ENCODE data around the gene HTR3D.

Gene HTR3D

GRCh38 chr3:184045995-184046394, 14.5 kb downstream of the HTR3D start:
- TF ChIP-seq, protein P1, sequence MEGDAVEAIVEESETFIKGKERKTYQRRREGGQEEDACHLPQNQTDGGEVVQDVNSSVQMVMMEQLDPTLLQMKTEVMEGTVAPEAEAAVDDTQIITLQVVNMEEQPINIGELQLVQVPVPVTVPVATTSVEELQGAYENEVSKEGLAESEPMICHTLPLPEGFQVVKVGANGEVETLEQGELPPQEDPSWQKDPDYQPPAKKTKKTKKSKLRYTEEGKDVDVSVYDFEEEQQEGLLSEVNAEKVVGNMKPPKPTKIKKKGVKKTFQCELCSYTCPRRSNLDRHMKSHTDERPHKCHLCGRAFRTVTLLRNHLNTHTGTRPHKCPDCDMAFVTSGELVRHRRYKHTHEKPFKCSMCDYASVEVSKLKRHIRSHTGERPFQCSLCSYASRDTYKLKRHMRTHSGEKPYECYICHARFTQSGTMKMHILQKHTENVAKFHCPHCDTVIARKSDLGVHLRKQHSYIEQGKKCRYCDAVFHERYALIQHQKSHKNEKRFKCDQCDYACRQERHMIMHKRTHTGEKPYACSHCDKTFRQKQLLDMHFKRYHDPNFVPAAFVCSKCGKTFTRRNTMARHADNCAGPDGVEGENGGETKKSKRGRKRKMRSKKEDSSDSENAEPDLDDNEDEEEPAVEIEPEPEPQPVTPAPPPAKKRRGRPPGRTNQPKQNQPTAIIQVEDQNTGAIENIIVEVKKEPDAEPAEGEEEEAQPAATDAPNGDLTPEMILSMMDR (IDR thresholded peaks at IDR 0.05; ENCODE audit: insufficient read depth, low read length, poor library complexity, severe bottlenecking) = no peak
- no peak for TF ChIP-seq EZH2phosphoT487 (conservative IDR thresholded peaks at IDR 0.05; ENCODE audit: low read length)
- Histone ChIP-seq H3K36me3 (ENCODE audit: low read length) (no peaks in the 10 kb centered on the region), H3K79me2 (ENCODE audit: insufficient read depth, low read length) (no peaks in the 10 kb centered on the region), H2AFZ (ENCODE audit: low read depth, low read length, severe bottlenecking) (no peak overlapping the region), H3K4me3 (ENCODE audit: insufficient read depth, low read length, poor library complexity, severe bottlenecking) (no peak overlapping the region), H3K4me2 (ENCODE audit: low read depth, low read length, poor library complexity, severe bottlenecking) (no peak overlapping the region), H3K9me2 (replicated peaks; ENCODE audit: insufficient read depth, low read length) (no peaks in the 10 kb centered on the region), H3K9me3 (ENCODE audit: insufficient read depth, low read length) (no peaks in the 10 kb centered on the region), H3K9ac (ENCODE audit: low read length) (no peak overlapping the region), H4K20me1 (ENCODE audit: low read depth, low read length) (no peaks in the 10 kb centered on the region), H3K27ac (ENCODE audit: low read depth, low read length) (no peak overlapping the region), H3K27me3 (ENCODE audit: low read length) (no peaks in the 10 kb centered on the region), H3F3A (ENCODE audit: insufficient read depth) (no peaks in the 10 kb centered on the region)

GRCh38 chr3:184050217-184050847, 18.8 kb downstream of the HTR3D start:
- no peak overlapping the region for H3K4me3 ChIP-seq (ENCODE audit: insufficient read depth, low read length, poor library complexity, severe bottlenecking)
- no peaks in the 10 kb centered on the region for H3K79me2 ChIP-seq (ENCODE audit: insufficient read depth, low read length)
- H3K4me2 ChIP-seq (ENCODE audit: low read depth, low read length, poor library complexity, severe bottlenecking) = no peak overlapping the region
- H3K9me2 ChIP-seq (replicated peaks; ENCODE audit: insufficient read depth, low read length) = no peaks in the 10 kb centered on the region
- H4K20me1 ChIP-seq (ENCODE audit: low read depth, low read length) = no peaks in the 10 kb centered on the region
- no peak overlapping the region for H2AFZ ChIP-seq (ENCODE audit: low read depth, low read length, severe bottlenecking)
- H3K9ac ChIP-seq (ENCODE audit: low read length) = no peak overlapping the region
- no peaks in the 10 kb centered on the region for H3K36me3 ChIP-seq (ENCODE audit: low read length)
- H3K9me3 ChIP-seq (ENCODE audit: insufficient read depth, low read length) = no peaks in the 10 kb centered on the region
- TF ChIP-seq, protein P1 (IDR thresholded peaks at IDR 0.05; ENCODE audit: insufficient read depth, low read length, poor library complexity, severe bottlenecking) = no peak
- no peak for TF ChIP-seq EZH2phosphoT487 (conservative IDR thresholded peaks at IDR 0.05; ENCODE audit: low read length)
- no peaks in the 10 kb centered on the region for H3F3A ChIP-seq (ENCODE audit: insufficient read depth)
- no peak overlapping the region for H3K27ac ChIP-seq (ENCODE audit: low read depth, low read length)
- no peaks in the 10 kb centered on the region for H3K27me3 ChIP-seq (ENCODE audit: low read length)

GRCh38 chr3:184052767-184053166, 21.2 kb downstream of the HTR3D start, which contains the start of gene HTR3C:
Gene HTR3C, plus strand, starts transcription at chr3:184053047. Its CDS starts 34 bp downstream, at chr3:184053081.
- TF ChIP-seq EZH2phosphoT487 (conservative IDR thresholded peaks at IDR 0.05; ENCODE audit: low read length) = no peak
- TF ChIP-seq, protein P1 (IDR thresholded peaks at IDR 0.05; ENCODE audit: insufficient read depth, low read length, poor library complexity, severe bottlenecking) = no peak
- no peaks in the 10 kb centered on the region for H4K20me1 ChIP-seq (ENCODE audit: low read depth, low read length)
- H3K79me2 ChIP-seq (ENCODE audit: insufficient read depth, low read length) = no peaks in the 10 kb centered on the region
- H3K9ac ChIP-seq (ENCODE audit: low read length) = no peak within 1 kb of the TSS
- H3K27me3 ChIP-seq (ENCODE audit: low read length) = no peaks in the 10 kb centered on the region
- no peaks in the 10 kb centered on the region for H3F3A ChIP-seq (ENCODE audit: insufficient read depth)
- H2AFZ ChIP-seq (ENCODE audit: low read depth, low read length, severe bottlenecking) = no peak within 1 kb of the TSS
- no peaks in the 10 kb centered on the region for H3K9me3 ChIP-seq (ENCODE audit: insufficient read depth, low read length)
- no peak within 1 kb of the TSS for H3K27ac ChIP-seq (ENCODE audit: low read depth, low read length)
- H3K9me2 ChIP-seq (replicated peaks; ENCODE audit: insufficient read depth, low read length) = no peaks in the 10 kb centered on the region
- H3K36me3 ChIP-seq (ENCODE audit: low read length) = no peaks in the 10 kb centered on the region
- H3K4me3 ChIP-seq (ENCODE audit: insufficient read depth, low read length, poor library complexity, severe bottlenecking) = no peak within 1 kb of the TSS
- no peak within 1 kb of the TSS for H3K4me2 ChIP-seq (ENCODE audit: low read depth, low read length, poor library complexity, severe bottlenecking)

Measured in SU-DHL-6 (cell line).